H1 (cell line): ENCODE data around the gene PPME1. TPM values are rescaled to one million over a fixed set of nuclear protein-coding genes. Genes with fewer than 3 reads are reported as not detected.

Experiments
- CHD7 ChIP-seq: fragments of 300-600 bp; sonication (generic); IDR thresholded peaks from 2 replicates; pipeline ENCODE4 v1.7.1; 2012; ENCODE audit warnings: low read length, moderate library complexity, mild to moderate bottlenecking, inconsistent platforms; ENCODE audit not compliant: insufficient replicate concordance
- SRF ChIP-seq: IDR thresholded peaks from 2 replicates; pipeline ENCODE4 v1.6.1; 2011; ENCODE audit warnings: mild to moderate bottlenecking, low read depth, low read length, moderate library complexity
- polyA plus RNA-seq, 7 experiments: library from polyadenylated mRNA; depleted of rRNA in 3 of 7; stranded (reverse) in 5 of 7; unstranded in 2 of 7; fragments of >200 nt in 5 of 7; fragments of 200-250 nt in 2 of 7; gene quantifications; 1 replicate in 5 of 7; 2 replicates in 1 of 7; 4 replicates in 1 of 7; pipeline versions ENCODE4 v1.2.1 to v1.2.3, GENCODE V29; 2011 to 2013; ENCODE audit warnings: missing spikeins in 2 of 7, mixed read lengths in 2 of 7
- total RNA-seq: library from RNA; stranded (reverse); fragmentation: NEBNext Ultra II Directional; extraction: Animal tissue kit (Norgen Biotek cat#: 25700); gene quantifications from 2 replicates; pipeline ENCODE4 v1.2.1, GENCODE V29; 2021

PPME1 gene
- total and polyA plus RNA-seq, 2 of the 8 experiments (the other 6 are each of a cell fraction or from before 2014, with no cell fraction given): 55.1 to 64.5 TPM

- no peak for TF ChIP-seq CHD7
- no peak for TF ChIP-seq SRF
Observed at GRCh38 chr11:74195828-74196227, 24.7 kb downstream of the PPME1 start (continued).
